DOHH2 (cell line): Measurements from ENCODE around the gene TPX2.

Experiments used
- EZH2phosphoT487 ChIP-seq: fragments of 200-600 bp; sonication (generic); IDR thresholded peaks from 2 replicates; pipeline ENCODE4 v1.6.1; 2017; ENCODE audit warnings: borderline replicate concordance, mild to moderate bottlenecking, antibody characterized with exemption, low read length, moderate library complexity, mixed read lengths
- TF ChIP-seq, protein P1 (sequence below): fragments of 200-600 bp; sonication (generic); IDR thresholded peaks from one replicate; pipeline ENCODE4 v1.5.1; 2014; ENCODE audit warnings: antibody characterized with exemption, mild to moderate bottlenecking, low read depth, low read length; ENCODE audit not compliant: poor library complexity, severe bottlenecking

GRCh38 chr20:31820228-31820627 is 81.1 kb downstream of the TPX2 start:
- TF ChIP-seq, protein P1, sequence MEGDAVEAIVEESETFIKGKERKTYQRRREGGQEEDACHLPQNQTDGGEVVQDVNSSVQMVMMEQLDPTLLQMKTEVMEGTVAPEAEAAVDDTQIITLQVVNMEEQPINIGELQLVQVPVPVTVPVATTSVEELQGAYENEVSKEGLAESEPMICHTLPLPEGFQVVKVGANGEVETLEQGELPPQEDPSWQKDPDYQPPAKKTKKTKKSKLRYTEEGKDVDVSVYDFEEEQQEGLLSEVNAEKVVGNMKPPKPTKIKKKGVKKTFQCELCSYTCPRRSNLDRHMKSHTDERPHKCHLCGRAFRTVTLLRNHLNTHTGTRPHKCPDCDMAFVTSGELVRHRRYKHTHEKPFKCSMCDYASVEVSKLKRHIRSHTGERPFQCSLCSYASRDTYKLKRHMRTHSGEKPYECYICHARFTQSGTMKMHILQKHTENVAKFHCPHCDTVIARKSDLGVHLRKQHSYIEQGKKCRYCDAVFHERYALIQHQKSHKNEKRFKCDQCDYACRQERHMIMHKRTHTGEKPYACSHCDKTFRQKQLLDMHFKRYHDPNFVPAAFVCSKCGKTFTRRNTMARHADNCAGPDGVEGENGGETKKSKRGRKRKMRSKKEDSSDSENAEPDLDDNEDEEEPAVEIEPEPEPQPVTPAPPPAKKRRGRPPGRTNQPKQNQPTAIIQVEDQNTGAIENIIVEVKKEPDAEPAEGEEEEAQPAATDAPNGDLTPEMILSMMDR = no peak
- TF ChIP-seq EZH2phosphoT487 = no peak
